Midbrain (tissue), 1 donor: ENCODE measurements around the gene OPCML.

ENCODE experiments used
- DNase-seq: peaks from one replicate; lab custom pipeline; 2025; lab: John Stamatoyannopoulos, UW

Gene OPCML

DNA sequence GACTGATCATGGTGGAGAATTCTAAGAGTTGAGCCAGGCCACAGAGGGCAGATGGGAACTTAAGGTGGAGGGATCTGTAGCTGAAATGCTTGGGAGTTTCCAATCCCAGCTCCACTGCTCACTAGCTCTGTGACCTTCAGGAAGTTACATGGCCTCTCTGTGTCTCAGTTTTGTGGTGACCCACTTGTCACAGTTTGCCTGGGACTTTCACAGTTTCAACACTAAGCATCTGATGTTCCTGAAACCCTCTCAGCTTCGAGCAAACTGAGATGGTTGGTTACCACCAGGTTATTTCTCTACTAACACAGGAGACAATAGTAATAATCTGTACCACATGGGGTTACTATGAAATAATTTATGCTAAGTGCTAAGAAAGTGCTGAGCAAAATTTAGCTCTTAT lies 505.3 kb downstream of the OPCML start:
- DNase-seq, result no peak

DNA sequence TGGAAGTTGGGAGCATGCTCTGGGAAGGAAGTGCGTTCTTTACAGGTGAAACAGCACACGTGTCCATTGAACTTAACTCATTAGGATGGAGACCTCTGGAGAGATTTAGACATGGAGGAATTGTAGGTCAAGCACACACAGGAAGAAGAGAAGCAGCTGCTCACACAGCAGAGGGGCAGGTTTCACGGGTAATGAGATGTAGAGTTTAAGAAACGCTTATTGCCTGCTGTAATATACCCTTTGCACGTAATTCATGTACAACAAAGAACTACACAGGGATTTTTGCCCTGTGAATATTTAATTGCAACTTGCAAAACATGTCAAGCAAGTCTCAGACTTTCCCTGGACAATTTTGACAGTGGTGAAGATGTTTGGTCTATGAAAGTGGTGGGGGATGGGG lies 508.0 kb downstream of the OPCML start:
- DNase-seq, result no peak

DNA sequence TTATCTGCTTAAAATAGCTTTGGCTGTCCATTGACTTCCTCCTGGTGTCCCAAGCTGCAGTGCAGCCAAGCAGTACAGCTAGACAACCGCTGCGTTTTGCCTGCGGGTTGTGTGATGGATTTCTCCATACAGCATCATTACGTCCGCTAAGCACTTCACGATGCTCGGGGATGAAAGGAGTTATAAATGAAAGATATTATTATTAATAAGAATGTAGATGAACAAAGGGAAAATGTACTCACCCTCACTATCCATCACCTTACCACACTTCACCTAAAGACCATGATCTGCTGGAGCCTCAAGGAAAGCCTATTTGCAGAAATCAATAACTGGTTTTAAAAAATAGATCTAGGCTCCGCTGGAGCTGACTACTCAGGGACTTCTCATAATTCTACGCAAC lies 509.1 kb downstream of the OPCML start:
- DNase-seq, result no peak

DNA sequence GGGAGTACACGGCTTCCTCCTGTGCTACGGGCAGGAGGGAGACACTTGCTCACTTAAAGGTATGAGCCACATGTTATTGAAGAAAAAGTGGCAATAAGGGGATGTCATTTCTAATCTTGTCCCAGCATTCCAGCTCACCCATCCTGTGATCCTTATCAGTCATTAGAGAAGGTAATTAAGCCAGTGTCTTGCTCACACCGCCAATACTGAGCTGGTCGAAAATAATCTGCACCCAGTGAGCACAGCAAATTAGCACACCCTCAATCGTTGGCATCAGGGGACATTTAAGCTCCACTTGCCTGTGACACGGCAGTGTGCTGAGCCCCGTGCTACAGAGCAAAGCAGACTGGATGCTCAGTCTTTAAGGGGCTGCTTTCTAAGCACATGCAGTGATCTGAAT lies 510.7 kb downstream of the OPCML start:
- no peak for DNase-seq

DNA sequence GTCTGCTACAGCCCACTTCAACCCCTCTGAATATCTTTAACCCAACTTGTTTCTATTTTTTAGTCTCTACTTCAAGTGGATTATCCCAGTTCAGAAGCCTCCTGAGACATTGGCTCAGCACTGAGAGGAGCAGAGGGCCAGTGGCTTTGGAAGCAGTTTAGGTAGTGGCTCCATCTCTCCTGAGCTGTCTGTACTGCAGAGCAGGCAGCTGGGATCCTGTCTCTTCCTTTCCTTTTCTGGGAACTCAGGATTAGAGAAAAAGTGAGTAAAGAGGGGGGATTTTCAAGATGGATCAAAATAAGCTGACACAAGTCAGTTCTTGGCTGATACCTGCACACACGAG lies 512.0 kb downstream of the OPCML start:
- DNase-seq, result no peak

DNA sequence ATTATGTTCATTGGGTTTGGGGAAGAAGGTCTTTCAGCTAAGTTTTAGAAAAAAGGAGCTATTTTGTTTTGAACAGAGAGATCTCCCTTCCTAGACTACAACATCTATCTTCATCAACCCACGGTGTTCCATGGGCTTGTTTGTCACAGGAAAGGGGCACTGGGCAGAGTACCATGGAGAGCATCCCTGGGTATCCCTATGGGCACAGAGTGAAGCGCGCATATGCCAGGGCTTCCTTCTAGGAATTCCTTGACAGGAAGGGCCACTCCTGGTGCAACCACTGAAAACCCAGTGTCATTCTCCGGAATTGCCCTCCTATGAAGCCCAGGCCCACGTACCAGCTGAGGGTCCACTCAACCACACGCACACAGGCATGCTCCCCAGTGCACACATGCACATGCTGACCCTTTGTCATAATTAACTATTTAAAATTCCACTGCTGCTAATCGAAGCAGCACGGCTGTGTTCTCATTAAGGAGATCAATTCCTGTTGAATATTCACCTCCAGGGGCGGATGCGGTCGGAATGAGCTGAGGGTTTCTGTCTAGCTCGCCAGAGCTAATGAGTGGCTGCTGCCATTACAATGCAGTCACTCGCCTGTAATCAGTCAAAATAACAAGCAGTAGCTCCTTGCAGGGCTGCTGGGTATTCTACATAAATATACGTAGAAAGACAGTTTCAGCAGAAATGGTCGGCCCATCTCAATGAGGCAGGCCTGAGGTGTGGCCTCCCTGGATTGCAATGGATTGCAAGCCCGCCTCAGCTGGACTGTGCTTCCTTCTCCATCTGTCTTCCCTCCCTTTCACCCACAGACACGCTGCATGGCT lies 512.5 kb downstream of the OPCML start:
- DNase-seq, result no peak

DNA sequence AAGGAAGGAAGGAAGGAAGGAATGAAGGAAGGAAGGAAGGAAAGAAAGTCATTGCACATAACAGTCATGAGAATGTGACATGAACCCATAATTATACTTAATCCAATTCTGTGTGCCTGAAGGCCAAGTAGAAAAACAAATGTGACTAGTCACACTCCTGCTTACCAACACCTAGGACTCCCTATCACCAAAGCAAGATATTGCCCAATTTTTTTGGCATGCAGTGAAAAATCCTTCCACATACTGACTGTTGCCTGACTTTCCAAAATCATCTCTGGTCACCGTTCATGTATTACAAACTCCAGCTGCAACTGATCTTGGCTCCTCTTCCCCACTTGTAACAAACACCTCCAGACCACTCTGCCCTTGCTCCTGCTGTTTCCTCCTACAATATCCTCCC lies 516.8 kb downstream of the OPCML start:
- no peak for DNase-seq

DNA sequence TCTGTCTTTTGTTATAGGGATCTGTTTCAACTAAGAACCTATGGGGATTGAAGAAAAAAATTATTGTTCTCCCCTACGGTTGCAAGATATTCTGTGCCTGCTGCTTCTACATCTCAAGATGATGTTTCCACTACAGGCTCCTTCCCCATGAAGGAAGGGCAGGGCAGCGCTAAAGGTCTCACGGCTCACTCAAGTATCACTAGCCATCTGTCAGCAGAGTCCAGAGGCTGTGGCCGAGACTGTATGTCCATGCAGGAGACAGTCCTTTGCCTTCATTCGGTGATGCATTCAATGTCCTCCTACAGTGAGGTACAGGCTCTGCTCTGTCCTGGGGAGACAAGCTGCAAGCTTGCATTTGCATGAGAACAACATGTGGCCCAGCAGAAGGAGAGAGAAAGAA lies 518.0 kb downstream of the OPCML start:
- DNase-seq, result no peak

DNA sequence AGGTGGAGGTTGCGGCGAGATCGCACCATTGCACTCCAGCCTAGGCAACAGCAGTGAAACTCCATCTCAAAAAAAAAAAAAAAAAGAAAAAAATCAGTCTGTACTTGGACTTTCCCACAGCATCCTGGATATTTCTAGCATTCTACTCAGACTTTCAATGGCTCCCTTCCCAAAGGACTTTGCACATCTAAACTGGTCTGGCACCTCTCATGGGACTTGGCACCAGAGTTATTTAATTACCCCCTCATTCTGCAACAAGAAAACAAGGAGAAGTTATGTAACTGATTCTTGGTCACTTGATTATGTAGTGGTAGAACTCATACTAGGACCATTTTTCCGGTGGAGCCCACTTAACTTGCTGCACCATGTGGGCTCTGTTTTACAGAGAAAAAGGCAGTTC lies 519.5 kb downstream of the OPCML start:
- no peak for DNase-seq

DNA sequence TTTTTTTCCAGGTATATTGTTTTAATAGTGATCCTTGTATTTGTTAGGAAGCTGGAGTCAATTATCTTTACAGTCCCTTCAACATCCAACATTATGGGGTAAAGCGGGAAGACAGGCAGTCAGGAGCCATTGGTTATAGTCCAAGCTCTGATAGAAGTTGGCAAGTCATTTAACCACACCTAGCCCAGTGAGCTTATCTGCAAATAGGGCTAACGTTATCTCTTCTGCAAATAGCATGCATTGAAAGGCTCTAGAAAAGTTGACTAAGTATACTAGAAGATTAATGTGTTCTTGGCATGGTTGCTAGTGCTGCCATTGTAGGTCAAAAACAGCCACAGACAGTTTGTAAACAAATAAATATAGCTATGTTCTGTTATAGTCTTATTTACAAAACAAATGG lies 520.7 kb downstream of the OPCML start:
- no peak for DNase-seq

DNA sequence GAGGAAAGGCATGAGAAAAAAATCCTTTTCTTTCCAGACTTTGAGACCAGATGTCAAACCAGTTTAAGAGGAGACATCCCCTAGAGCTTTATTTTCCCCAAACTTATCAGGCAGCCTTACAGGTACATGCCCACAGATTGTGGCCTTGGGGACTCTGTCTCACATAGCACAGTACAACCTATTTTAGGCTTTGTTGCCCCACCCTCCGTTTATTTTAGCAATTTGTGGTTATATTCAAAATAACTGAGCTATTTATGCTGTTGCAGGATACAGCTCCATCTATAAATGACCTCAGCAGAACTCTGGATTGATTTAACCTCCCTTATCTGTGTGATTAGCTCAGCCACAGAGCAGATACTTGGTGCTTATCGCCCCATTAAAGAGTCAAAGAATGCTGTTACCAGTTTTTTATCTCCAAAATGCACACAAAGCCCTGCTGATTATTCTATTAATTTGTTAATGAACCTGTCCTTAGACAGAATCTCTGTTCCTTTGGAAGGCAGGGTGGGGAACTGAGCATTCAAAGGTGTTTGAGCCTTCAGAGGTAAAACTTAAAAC lies 525.2 kb downstream of the OPCML start:
- no peak for DNase-seq

DNA sequence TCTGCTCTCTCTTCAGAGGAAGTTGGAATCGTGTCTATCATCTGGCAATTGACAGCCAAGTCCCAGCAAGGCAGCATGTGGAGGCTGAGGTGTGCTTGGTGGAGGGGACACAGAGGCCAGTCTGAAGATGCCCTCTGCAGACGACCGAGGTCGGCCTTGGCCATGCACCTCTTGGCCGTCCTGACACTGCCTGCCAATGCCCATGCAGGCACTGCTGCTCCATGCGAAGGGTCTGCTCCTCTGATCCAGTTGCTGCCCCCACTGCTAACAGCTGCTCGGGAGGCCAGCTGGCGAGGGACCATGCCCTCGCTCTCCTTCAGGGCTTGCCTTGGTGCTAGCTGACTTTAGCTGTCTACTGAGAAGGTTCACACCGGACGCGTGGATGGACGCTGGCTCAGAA lies 527.9 kb downstream of the OPCML start:
- DNase-seq, result no peak

DNA sequence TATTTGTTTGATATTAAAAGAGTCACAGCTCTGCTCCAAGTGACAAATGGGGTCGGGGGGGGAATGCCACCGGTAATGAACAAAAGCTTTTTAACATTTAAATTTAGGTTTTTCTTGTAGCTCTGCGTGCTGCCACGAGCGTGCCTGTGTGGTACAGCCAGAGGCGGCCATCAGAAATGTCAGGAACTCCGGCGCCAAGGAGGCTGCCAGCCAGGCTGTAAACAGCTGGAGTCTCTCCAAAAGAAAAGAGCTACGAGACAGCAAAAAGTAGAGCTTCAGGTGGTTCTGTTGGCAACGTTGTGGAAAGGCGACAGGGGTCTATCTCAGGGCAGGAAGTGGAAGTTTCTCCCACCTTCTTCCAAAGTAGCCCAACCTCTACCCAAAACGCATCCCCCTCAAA lies 532.8 kb downstream of the OPCML start:
- DNase-seq, result no peak

DNA sequence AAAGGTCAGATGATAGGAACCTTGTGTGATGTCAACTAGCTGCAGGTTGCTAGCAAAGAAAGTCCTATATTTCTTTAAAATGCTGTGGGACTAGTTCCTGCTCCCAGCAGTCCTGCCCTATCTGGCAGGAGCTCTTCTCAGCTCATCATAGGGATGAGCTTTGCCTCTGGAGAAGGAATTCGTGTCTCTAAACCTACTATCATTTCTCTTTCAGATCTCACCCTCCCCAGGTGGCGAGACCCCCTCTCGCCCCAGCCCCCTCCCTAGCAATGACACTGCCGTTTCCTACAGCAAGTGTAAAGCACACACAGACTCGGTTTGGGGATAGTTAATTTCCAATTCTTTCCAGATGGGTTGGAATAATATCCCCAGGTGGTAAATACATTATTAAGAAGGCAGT lies 533.3 kb downstream of the OPCML start:
- no peak for DNase-seq

DNA sequence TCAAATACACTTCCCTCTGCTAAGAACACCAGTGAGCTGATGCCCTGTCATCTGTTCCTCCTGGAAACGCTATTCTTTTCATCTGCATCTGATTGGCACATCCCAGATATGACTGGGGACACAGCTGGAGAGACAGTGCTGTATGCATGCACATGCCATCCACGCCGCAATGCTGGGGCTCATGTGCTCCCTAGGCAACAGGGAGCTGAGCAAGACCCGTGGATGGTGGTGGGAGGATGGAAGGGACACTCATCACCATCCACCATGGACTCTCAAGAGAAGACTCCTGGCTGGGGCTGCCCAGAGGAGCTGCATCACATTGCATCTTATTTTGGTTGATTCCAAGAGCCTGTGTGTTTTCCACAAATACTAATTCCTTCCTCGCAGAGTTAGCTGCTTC lies 534.9 kb downstream of the OPCML start:
- no peak for DNase-seq

DNA sequence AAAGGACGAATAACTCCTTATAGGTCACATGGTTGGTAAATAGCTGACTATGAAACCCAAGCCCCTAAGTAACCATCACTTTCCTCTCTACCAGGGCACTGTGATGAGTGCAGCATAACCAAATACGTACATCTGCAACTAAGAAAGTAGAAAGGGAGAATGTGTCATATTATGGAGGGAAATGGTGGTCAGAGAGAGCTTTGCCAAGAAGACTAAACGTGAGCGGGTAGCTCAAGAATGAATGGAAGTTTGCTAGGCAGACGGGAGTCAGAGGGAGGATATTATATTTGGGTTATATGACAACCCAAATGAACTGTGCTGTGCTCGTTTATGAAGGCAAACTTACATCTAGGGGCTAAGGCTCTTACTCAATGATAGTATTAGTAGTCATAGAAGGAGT lies 537.3 kb downstream of the OPCML start:
- DNase-seq, result no peak

DNA sequence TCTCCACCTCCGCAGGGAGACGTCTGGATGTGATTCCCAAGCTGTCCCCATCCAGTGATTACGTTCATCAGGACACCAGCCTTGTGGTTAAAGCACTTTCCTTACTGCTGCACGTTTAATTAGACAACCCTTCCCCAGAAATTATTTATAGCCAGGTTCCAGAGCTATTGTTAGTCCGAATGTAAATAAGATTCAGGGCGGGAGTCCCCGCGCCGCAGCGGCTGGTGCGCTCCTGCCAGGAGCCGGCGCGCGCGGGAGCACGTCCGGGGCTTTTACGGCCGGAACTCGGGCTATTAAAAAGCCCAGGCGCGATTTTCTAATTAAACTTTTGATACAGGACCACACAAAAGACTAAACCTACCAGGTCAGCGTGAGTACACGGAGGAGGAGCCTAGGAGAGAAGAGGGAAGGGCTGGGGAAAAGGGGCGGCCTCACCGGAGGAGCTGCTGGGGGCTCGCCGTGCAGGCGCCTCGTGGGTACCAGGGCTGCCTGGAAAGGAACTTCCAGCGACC lies 538.3 kb downstream of the OPCML start:
- no peak for DNase-seq

DNA sequence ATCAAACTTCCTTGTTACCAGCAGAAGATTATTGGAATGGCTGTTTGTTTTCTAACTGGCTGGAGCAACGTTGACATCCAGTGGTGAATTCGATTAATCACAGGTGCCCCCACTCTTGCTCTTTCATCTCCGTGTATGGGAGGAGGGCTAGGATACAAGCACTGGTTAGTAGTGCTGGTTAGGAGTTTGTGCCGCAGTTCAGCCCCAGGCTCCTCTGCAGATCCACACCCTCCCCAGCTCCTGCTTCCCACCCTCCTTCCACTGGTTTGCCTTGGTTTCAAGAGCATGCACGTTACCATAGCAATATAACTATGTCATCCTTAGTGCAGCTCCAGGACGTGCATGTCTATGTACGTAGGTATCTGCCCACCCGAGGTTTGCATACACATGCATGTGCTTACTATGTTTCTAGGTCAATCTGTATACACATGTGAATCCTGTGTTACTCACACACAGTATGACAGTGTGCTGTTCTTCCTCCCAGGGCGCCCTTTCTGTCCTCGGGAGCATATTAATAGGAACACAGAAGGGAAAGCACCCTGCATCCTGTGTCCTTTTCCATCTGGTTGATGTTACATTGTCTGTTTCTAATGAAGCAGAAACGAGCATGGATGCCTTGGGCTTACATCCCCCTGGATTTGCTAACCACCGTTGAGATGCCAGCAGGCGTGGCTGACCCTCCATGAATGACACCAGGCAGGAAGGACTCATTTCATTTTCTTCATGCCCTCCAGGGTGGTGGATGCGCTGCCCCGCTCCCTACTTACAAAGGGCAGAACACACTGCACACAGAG lies 539.3 kb downstream of the OPCML start:
- peak; percentile 22 for DNase-seq

DNA sequence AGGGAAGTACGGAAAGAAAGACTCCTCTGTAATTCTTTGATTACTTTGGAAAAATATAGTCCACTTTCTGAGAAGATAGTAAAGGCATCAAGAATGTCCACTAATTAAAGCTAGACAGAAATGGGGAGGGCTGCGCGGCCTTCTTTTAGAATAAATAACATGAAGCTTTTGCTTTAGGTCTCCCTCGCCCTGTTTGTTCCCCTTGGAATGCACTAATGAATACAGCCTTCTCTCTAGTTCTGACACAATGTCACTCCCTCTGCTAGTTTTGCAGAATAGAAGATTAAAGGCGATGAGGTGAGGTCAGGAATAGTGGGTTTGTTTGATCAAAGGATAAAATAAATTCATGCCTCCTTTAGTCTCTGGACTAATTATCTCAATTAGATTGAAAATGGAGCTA lies 543.9 kb downstream of the OPCML start:
- no peak for DNase-seq

DNA sequence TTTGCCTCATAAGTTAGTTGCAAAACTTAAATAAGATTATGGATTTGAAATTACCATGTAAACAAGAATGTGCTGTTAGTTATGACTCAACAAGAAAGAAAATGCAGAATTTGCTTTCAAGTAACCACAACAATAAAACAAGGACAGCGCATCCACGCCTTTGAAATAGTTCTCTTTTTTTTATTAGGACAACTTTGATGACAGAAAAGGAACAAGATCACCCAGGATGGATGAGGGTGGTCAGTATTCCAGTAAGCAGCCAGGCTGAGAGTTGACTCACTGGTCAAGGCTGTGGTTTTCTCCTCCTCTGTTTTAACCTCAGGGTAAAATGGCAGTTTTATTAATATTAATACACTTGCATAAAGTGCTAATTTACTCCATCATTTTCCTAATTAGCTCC lies 544.4 kb downstream of the OPCML start:
- no peak for DNase-seq

DNA sequence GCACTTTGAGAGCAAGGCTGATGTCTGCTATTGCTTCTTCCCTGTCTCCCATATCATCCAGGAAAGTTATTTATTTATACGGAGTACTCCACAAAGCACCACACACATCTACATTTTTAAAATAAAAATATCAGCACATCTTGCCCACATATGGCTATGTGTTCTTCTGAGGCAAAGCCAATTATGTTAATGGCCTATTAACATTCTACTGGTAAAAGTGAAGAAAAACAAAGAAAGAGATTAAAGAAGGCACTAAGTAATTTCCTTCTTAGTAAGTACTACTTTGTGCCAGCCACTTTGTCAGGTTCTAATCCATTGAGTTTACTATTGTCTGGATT lies 548.7 kb downstream of the OPCML start:
- no peak for DNase-seq

DNA sequence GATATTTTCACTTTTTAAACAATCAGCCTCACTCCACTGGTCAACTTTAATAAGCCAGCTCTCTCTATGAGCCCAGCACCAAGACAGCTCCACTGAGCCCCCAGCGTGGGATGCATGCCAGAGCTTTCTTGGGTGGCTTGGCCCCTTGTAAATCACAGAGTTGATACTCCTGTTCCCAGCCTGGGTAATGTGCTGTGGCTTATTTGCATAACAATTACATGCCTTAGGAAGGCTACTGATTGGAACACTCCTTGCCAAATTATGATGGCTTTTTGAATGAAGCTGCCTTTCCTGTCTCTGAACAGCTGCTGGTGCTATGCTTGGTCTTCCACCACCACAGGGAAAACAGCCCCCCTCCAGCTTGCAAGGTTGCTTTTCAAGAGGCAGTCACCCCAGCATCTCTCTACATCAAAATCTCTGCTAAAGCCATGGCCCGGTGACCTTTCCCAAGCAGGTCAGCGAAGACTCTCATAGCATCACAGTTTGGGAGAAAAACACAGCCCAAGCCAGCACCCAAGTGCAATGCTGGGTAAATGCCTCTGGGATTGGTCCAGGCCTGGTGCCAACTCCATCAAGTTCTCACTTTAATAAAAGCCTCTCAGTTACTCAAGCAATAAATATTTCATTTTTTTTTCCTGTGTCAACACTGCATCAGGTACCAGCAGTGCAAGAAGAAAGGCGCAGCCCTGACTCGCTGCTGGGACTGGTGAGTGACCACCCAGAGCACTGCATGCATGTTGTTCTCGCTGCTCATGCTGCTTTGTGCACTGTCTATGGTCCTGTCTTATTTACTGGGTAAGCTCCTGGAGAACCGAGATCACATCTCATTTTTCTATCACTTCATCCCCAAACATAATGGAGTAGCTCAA lies 549.3 kb downstream of the OPCML start:
- DNase-seq, result no peak
